ENCODE data around the gene TMEM37.

Gene TMEM37

GRCh38 chr2:119481501-119482455 lies 50.1 kb downstream of the TMEM37 start:
- DNase-seq, result no peak

GRCh38 chr2:119482481-119483394 lies 51.1 kb downstream of the TMEM37 start:
- DNase-seq, result no peak

- DNase-seq, result no peak
Observed at GRCh38 chr2:119483395-119483753, 51.7 kb downstream of the TMEM37 start.

- DNase-seq, result no peak
Observed at GRCh38 chr2:119483896-119484718, 52.5 kb downstream of the TMEM37 start.

- no peak for DNase-seq
Observed at GRCh38 chr2:119484834-119485233, 53.2 kb downstream of the TMEM37 start.

GRCh38 chr2:119485336-119486110 lies 53.9 kb downstream of the TMEM37 start:
- DNase-seq, result no peak

GRCh38 chr2:119486196-119486827 lies 54.7 kb downstream of the TMEM37 start:
- no peak for DNase-seq

- DNase-seq, result no peak
Observed at GRCh38 chr2:119486886-119487285, 55.2 kb downstream of the TMEM37 start.

GRCh38 chr2:119487434-119488244 lies 56.0 kb downstream of the TMEM37 start:
- no peak for DNase-seq

Measured in activated CD4-positive, alpha-beta T cell treated with anti-CD3 and anti-CD28 coated beads for 1 hour (primary cell).